Suppressor macrophage treated with lipopolysaccharide for 4 hours (primary cell): ENCODE measurements around the gene H6PD.

Source experiments
- DNase-seq: peaks from one replicate; pipeline ENCODE4 v3.0.0-alpha.2; 2020

H6PD gene

GRCh38 chr1:9207715-9208114 lies 26.9 kb upstream of the H6PD start:
- no peak for DNase-seq

GRCh38 chr1:9211291-9211811 lies 23.2 kb upstream of the H6PD start:
- DNase-seq = no peak

GRCh38 chr1:9212735-9213134 lies 21.8 kb upstream of the H6PD start:
- no peak for DNase-seq

- no peak for DNase-seq
These were observed 20.6 kb upstream of the H6PD start for GRCh38 chr1:9213956-9214355.

GRCh38 chr1:9218917-9219316 lies 15.7 kb upstream of the H6PD start:
- DNase-seq = no peak

GRCh38 chr1:9222846-9223625 lies 11.5 kb upstream of the H6PD start:
- no peak for DNase-seq

- DNase-seq = no peak
These were observed 9.7 kb upstream of the H6PD start for GRCh38 chr1:9224664-9225410.

- DNase-seq = no peak
These were observed 9.2 kb upstream of the H6PD start for GRCh38 chr1:9225411-9225785.

GRCh38 chr1:9228609-9229008 lies 6.0 kb upstream of the H6PD start:
- peak; percentile 78 for DNase-seq

- no peak for DNase-seq
These were observed 5.0 kb upstream of the H6PD start for GRCh38 chr1:9229549-9229948.

GRCh38 chr1:9230869-9231533 lies 3.6 kb upstream of the H6PD start:
- DNase-seq = peak; percentile 52

- DNase-seq = peak; percentile 43
These were observed 2.8 kb upstream of the H6PD start for GRCh38 chr1:9231648-9232332.

GRCh38 chr1:9233241-9233941 lies 1.2 kb upstream of the H6PD start:
- DNase-seq = peak; percentile 94

GRCh38 chr1:9233942-9234222 lies 692 bp upstream of the H6PD start:
- no peak for DNase-seq

- peak; percentile 89 for DNase-seq
These were observed 504 bp downstream of the H6PD start for GRCh38 chr1:9235096-9235459.

GRCh38 chr1:9235560-9235959 lies 986 bp downstream of the H6PD start:
- no peak for DNase-seq

GRCh38 chr1:9238134-9238533 lies 3.6 kb downstream of the H6PD start:
- DNase-seq = no peak

- DNase-seq = peak; percentile 73
These were observed 4.0 kb downstream of the H6PD start for GRCh38 chr1:9238550-9238949.

- DNase-seq = peak; percentile 90
These were observed 5.2 kb downstream of the H6PD start for GRCh38 chr1:9239622-9240401.

- no peak for DNase-seq
These were observed 6.6 kb downstream of the H6PD start for GRCh38 chr1:9240914-9241820.

- DNase-seq = no peak
These were observed 7.3 kb downstream of the H6PD start for GRCh38 chr1:9241891-9242290.
